ENCODE results near the gene ZSWIM3. TPM values are rescaled to one million over a fixed set of nuclear protein-coding genes. Genes with fewer than 3 reads are reported as not detected.

The ZSWIM3 gene
- total and polyA plus RNA-seq, 2 donors (not counting 3 experiments of a cell fraction or from before 2014, with no cell fraction given): 3.8 to 4.4 TPM

GRCh38 chr20:45926731-45927070 lies 69.3 kb downstream of the ZSWIM3 start:
- no peaks in the 10 kb centered on the region for H4K20me1 ChIP-seq (replicated peaks; ENCODE audit: control insufficient read depth, extremely low read depth, insufficient read depth, low read length)
- H2AFZ ChIP-seq (ENCODE audit: low read depth, low read length): no peak overlapping the region
- no peaks in the 10 kb centered on the region for H3K9me3 ChIP-seq (replicated peaks; ENCODE audit: control insufficient read depth, insufficient read depth, low read length)
- peaks cover 6% of the 10 kb centered on the region for H3K4me1 ChIP-seq (ENCODE audit: control insufficient read depth, extremely low read depth, insufficient read depth, low read length)
- no peaks in the 10 kb centered on the region for H3K36me3 ChIP-seq (ENCODE audit: control insufficient read depth in 2 of 2, extremely low read depth in 1 of 2, insufficient read depth in 2 of 2, low read length in 2 of 2)
- no peak overlapping the region for H3K27ac ChIP-seq (ENCODE audit: insufficient read depth, low read depth, low read length)
- BruUV-seq (replicated peaks): no TSS peak
- ChIA-PET CTCF (no interaction called here), POLR2A (no interaction called here)
- no peak for FAIRE-seq
- H3K9me1 ChIP-seq (replicated peaks; ENCODE audit: control insufficient read depth, extremely low read depth, insufficient read depth, low read length): no peaks in the 10 kb centered on the region
- DNase-seq (ENCODE audit: low read depth, low spot score): no peak
- intact Hi-C loops (cut with micrococcal nuclease): no loop called here
- H3K4me3 ChIP-seq (replicated peaks in 1 of 3; ENCODE audit: insufficient read depth in 1 of 3, low read depth in 1 of 3, low read length in 3 of 3): no peak overlapping the region
- no peak overlapping the region for H3K9ac ChIP-seq (replicated peaks; ENCODE audit: extremely low read depth, insufficient read depth, low read length)
- dilution Hi-C loops (cut with MboI; ENCODE audit: extremely low pct_ligation_motif_present, low sequenced_read_pairs): no loop called here
- TF ChIP-seq MAX (IDR thresholded peaks at IDR 0.05; ENCODE audit: insufficient read depth, insufficient read length) (no peak), FOS (IDR thresholded peaks at IDR 0.05; ENCODE audit: borderline replicate concordance, insufficient read depth, low read length) (no peak), JUN (IDR thresholded peaks at IDR 0.05; ENCODE audit: borderline replicate concordance, insufficient read depth, insufficient read length, low read depth) (no peak), CTCF (IDR thresholded peaks at IDR 0.05; ENCODE audit: extremely low read depth in 1 of 2, insufficient read depth in 1 of 2, low read depth in 1 of 2, low read length in 2 of 2) (no peak), POLR2AphosphoS5 (IDR thresholded peaks at IDR 0.05; ENCODE audit: insufficient read depth, low read depth, low read length) (no peak), EZH2 (IDR thresholded peaks at IDR 0.05; ENCODE audit: borderline replicate concordance, low read depth, low read length, severe bottlenecking) (no peak), MYC (IDR thresholded peaks at IDR 0.05; ENCODE audit: low read depth, low read length) (no peak), POLR2A (IDR thresholded peaks at IDR 0.05; ENCODE audit: low read depth, low read length) (no peak), GATA2 (IDR thresholded peaks at IDR 0.05; ENCODE audit: insufficient read depth, insufficient read length, low read depth, low read length) (no peak)
- H3K79me2 ChIP-seq (ENCODE audit: control insufficient read depth, insufficient read depth, low read length): no peaks in the 10 kb centered on the region
- no peak overlapping the region for H3K4me2 ChIP-seq (ENCODE audit: insufficient read depth, low read length)
- no peaks in the 10 kb centered on the region for H3K27me3 ChIP-seq (ENCODE audit: control insufficient read depth in 2 of 2, insufficient read depth in 2 of 2, low read length in 2 of 2)
